Hindlimb muscle (tissue), 1 donor: ENCODE data around the gene RELT. TPM values are rescaled to one million over a fixed set of nuclear protein-coding genes. Genes with fewer than 3 reads are reported as not detected.

Experiments
- DNase-seq: peaks from one replicate; pipeline ENCODE4 v3.0.0-alpha.2; 2013
- polyA plus RNA-seq: library from polyadenylated mRNA; unstranded; fragments of 120-200 nt; gene quantifications from one replicate; pipeline ENCODE4 v1.2.1, GENCODE V29; 2013; ENCODE audit not compliant: insufficient read length

The RELT gene, protein sequence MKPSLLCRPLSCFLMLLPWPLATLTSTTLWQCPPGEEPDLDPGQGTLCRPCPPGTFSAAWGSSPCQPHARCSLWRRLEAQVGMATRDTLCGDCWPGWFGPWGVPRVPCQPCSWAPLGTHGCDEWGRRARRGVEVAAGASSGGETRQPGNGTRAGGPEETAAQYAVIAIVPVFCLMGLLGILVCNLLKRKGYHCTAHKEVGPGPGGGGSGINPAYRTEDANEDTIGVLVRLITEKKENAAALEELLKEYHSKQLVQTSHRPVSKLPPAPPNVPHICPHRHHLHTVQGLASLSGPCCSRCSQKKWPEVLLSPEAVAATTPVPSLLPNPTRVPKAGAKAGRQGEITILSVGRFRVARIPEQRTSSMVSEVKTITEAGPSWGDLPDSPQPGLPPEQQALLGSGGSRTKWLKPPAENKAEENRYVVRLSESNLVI
- 3.6 TPM for polyA plus RNA-seq

DNA sequence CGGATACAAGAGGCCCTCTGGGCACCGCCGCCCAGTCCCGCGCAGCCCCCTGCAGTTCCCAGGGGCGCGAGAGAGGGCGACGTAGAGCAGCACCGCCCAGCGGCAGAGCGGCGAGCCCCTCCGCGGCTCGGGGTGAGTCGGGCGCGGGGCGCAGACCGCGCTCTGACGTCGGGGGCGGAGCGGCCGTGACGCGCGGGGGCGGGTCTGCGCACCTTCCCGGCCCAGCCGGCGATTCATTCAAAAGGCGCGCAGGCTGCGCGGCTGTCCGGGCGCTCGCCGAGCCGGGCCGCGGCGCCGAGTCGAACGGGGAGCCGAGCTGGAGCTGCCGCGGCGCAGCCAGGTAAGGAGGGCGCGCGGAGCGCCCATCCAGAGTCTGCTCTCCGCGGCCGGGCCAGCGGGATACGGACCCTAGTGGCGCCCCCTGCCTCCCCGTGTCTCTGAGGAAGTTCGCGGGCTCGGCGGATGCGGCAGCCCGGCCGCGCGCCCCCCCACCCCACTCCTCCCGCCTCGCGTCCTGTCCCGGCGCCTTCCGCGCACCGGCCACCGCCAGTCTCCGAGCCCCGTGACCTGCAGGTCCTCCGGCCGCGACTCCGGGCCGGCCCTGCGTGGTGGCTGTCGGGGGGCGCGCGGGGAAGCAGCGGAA is at the start of gene RELT:
RELT (plus strand) TSS at position 240 of the 643 bp plus-strand sequence. CDS start 12,738 bp downstream, outside the sequence.
- peak; percentile 93 for DNase-seq

DNA sequence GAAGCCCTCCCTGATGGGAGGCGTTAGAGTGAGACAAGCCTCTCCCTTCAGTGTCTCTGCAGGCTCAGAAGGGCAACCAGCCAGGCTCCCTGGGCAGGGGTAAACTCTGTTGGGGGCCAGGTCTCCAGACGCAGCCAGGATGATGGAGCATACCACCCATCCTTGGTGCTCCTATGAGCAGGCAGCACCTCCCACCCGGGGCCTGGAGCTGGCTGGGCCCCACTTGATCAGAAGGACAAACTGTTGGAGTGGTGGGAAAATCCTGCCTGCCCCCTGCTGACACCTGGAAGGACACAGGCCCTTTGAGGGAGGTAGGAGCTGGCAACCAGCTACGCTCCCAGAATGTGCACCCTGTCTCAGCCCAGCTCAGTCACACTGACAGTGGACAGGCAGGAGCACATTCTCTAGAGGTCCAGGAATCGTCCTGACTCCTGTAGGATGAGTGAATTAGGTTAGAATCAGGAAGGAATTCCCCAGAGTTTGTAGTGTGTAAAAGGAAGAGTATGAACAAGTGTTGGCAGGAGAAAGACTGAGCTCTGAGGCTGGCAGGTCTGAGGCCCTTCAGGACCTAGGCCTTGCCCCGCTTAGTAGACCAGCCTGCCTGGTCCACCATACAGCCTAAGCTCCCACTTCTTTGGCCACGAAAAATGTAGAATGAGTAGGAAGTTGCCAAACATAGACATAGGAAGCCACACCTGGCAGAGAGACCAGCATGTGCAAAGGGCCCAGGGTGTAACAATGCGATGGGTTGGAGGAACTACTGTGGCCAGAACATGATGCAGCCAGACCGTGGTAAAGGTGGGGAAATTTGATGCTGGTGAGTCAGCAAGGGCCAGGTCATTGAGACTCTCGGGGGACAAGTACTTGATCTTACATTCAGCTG is 49.0 kb upstream of the RELT start:
- DNase-seq = no peak

DNA sequence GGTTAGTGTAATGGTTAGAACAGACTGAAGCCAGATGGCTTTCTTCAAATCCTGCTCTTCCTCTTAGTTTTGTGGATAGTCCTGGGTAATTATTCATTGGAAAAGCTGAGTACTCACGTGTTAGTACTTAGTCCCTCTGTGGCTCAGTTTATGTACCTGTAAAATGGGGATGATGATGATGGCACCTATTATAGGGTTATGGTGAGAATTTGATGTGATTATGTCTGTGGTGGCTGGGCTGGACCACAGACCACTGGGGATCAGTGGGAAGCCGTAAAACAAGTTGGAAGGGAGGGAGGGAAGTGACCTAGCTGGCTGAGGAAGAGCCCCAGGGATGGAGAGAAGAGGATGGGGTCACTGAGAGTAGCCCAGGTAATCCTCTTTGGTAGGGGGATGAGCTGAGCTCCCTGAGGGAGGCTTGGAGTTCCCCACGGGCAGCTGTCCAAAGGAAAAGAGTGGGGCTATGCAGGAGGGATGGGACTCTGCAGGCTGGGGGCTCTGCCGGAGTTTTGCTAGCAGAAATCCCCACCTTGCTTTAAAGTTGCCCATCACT is 48.3 kb upstream of the RELT start:
- no peak for DNase-seq

DNA sequence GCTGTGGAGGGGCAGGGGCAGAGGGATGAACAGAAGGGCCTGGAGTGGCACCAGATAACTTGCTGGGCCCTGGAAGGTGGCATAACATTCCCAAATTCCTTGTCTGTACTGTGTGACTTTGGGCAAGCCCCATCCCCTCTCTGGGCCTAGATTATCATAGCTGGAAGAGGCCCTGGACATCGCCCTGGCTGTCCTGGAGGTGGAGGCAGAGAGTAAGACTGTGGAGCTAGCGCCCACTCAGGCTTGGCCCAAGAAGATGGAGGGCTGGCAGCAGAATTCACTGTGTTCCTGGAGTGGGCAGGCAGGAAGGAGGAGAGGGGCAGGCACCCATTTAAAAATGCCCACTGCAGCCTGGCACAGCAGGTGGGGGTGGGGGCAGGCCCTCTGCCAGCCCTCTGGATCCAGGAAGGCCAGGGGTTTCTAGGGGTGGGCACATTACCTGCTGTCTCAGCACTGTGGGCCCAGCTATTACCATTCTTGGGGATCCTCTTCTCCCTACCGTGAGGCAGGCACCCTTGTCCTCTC is 45.6 kb upstream of the RELT start:
- DNase-seq = no peak

DNA sequence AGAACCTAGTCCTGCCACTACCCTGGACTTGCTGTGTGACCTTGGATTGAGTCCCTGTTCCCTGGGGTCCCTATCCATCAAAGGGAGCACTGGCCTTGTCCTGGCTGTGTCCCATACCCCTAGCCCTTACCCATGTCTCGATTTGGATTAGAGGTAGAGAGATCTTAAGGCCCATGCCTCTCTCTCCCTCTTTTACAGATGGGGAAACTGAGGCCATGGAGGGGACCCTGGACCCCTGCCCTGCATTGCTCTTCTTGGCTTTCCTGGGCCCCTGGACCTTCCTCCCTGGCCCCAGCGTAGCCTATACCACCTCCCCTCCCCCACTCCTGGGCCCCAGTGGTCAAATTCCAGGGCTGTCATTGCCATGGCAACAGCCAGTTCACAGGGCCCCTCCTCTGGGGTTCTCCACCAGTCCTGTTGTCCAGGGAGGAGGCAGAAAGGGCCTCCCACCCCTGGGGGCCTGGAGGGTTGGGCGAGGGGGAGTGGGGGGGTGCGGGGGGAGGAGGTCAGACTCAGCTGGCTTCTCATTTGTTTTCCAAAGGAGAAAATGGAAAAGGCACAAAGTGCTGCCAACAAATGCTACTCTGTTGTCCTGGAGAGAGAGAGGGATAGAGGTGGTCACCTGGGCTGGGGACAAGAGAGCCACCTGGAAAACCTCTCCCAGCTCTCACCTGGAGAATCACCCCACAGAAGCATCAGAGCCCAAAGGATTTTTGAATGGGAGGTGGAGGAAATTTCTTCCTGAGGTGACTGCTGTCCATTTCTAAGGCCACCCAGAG is 44.9 kb upstream of the RELT start:
- no peak for DNase-seq

DNA sequence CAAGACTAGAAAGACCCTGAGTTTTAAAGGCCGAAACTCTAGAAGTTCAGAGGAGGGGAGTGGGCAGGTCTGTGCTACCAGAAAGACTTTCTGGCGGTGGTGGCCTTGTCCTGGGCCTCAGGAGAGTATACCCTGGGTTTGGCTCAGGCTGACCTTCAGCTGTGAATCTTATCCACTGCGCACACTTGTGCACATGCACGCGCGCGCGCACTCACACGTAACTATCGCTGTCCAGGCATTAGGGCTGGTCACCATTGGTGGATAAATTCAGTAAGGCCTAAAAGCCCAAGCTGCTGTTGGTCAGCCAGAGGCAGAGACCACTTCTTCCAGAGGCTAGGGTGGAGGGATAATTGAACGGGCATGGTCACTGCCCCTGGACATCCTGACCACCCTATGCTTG is 43.0 kb upstream of the RELT start:
- DNase-seq = no peak

DNA sequence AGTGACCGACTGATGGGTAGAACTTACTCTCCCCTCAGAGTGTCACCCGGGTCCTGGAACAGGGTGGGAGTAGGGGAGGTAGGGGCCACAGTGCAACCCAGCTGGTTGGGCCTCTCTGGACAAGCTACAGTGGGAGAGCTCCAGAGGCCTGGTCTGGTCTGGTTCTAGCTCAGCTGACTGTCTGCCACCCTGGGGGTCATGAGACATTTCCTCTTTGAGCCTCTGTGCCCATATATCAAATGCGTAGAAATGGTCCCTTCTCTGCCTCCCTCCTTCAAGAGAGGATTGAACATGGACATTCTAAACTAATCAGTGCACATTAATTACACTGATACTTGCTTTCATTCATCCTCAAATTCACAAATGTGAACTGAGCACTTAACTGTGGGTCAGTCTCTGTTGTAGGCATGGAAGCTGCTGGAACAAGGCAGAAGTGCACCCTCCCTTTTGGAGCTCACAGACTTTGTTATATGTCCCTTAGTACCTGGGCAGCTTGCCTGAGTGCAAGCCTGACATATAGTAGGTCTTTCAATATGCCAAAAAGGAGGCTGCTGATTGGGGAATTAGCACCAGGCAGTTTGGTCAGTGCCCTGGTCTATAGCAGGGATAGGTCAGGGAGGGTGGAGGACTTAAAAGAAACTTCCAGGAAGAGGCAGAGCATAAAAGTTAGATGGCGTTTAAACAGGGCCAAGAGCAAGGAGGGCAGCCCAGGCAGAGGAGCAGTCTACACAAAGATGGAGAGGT is 42.4 kb upstream of the RELT start:
- no peak for DNase-seq

DNA sequence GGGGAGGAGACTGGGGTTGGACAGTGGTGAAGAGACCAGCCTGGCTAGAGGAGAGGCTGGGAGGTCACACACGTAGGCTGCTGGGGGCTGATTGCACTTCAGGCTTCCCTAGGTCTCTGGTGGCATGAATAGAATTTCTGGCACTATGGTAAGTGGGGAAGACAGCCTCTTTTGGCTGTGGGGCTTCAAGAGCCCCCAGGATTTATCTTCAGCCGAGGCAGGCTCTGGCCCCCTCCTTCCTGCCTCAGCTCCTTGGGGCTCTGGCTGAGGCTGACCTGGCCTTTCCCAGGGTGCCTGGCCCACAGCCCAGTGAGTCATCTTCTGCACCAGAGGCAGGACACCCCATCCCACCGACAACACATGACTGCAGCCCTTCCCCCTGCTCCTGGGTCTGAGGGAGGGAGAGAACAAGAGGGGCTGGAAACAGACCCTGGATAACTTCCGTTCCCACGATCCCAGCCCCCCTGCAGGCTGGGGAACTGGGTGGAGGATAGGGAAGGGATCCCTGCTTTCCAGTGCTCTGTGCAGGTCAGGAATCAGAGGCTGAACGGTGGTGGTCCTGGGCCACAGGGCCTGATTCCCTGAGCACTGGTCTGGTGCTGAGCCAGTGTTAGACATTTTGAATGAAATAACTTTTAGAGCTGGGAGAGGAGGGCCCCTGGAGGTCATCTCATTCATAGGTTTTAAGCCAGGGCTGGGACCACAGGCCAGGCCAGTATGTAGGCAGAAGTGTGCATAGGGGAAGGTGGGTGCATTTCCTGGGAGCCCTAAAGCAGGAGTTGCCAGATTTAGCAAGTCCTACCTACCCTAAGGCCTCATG is 41.6 kb upstream of the RELT start:
- peak; percentile 81 for DNase-seq

DNA sequence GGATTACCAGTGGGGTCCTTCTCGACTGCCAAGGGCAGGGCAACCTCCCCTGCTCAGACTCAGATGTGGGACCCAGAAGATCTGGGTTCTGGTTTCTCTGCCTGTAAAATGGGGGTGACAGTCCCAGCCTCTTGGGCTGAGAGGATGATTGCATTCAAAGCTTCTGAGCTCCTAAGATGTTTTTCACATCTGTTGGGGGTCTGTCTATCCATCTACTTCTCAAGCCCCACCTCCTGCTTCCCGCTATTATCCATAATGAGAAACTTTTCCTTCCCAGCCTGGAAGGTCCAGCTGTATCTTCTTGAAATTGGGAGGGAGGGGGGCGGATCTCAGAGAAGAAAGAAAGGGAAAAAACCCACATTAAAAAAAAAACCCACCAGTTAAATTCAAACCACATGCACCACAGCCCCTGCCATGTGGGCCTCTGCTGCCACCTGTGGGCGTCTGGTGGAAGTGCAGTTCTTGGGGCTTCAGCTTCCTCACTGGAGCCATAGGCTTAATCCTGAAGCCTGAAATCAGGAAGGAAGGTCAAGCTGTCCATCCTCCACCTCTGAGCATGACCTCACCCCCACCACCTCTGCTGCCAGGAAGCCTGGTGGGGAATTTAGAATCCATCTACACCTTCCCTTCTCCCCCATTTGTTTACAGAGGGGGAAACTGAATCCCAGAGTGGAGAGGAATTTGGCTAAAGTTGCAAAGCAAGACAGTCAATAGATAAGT is 40.8 kb upstream of the RELT start:
- peak; percentile 89 for DNase-seq

DNA sequence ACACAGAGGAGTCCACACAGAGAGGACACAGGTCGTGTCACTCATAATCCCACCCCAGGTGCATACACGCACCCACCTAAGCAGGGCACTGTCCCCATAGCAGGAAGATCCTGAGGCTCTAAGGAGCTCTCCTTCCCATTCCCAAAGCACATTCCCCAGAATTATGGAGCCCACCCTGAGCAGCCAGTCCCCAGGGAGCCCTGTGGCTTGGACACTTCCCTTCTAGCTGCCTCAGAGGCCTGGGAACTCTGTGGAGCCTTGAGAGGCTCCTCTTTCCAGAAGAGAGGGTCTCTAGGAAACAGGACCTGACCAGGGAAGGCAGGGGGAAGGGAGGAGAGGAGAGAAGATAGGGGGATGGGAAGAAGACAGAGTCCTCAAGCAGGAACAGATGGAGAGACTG is 38.4 kb upstream of the RELT start:
- DNase-seq = no peak

DNA sequence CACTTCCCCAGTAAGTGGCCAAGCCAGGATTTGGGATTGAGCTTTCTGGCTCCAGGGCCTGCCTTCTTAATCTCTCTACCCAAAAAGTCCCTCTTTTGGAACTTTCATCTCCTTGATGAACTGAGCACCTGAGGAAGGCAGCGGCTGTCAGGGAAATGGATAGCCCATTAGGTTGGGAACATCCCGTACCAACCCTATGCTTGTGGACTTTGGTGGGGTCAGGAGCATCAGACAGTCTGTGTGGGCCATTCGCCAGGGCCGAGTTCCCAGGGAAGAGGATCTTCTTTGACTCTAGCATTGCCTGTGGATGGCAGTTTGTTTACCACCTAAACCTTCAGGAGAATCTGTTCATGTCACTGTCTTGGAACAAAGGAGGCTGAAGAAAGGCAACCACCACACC is 37.9 kb upstream of the RELT start:
- DNase-seq = no peak

DNA sequence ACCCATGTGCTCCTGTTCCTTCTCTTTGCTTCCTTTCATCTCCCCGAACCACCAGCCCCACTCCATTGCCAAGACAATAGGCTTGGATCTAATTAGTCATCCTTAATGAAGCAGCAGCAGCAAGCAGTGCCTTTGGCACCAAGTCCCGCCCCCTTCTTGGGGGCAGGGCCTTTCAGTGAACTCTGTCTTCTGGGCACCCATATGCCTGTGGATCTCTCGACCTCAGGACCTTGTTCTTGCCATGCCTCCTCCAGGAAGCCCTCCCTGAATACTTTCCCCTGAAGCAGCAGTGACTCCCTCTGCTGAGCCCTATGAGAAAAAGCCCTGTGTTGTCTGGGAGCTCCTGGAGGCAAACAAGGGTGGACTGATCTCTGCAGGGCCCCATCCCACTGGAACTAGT is 36.0 kb upstream of the RELT start:
- no peak for DNase-seq

DNA sequence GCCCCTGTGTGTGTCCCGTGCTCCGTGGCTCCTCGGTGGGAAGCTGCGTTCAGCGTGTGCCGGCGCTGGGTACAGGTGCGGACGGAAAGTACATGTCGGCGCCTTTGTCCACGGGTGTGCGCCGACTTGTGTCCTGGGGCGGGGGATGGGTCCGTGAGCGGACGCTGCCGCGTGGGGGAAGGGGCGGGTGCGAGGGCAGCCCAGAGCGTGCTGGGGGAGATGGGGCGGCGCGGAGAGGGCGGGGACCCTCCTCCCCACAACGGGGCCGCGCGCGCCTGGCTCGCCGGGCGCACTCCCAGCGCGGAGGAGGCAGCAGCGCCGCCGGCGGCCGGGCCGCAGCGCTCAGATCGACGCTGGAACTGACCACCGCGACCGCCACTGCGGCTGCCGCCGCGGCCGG is 33.6 kb upstream of the RELT start:
- no peak for DNase-seq

DNA sequence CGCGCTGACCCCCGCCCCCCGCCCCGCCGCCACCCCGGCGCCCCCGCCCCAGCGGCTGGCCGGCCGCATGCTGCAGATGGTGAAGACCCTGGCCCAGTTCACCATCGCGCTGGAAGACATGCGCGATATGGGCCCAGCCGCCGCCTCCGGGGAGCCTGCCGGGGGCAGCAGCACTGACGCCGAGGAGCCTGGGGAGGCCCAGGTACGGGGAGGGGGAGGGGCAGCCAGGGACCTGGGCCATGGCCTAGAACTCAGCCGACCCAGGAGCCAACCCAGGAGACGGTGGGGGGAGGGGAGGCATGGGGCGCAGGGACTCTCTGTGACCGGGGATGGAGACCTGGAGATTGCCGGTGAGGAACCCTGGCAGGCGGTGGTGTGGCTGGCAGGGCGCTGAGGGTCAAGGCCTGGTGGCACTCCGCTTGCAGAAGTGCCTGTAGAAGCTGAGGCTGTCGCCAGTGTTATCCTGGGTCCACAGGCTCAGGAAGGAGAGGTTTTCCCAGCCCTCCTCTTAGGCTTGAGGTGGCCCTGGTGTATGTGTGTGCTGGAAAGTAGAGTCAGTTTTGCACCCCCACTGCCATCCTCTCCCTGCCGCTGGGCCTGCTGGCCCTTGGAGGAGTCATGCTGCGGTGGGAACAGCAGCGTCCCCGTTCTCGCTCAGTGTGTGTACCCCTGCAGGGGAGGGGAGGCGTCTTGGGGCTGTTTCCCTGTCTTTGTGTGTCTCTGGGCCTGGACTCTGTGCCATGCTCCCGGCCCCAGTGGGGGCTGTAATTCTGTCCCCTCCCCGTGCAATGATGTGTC is 32.9 kb upstream of the RELT start:
- no peak for DNase-seq

DNA sequence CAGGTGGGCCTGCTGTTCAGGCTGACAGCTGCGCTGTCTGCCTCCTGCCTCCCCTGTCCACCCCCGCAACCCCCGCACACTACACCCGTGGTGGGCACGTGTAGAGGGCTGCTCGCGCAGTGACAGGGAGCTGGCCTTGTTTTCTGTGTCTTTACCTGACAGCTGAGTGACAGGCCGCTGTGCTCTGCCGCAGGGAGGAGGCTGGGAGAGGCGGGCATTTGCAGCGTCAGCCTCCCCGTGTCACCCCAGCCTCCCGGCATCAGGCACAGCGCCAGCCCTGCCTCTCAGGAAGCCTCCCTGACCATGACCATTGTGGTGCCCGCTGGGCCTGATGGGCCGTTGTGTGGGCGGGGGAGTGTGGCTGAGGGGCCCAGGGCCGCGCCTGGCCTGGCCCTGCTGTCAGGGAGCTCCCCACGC is 32.0 kb upstream of the RELT start:
- no peak for DNase-seq

DNA sequence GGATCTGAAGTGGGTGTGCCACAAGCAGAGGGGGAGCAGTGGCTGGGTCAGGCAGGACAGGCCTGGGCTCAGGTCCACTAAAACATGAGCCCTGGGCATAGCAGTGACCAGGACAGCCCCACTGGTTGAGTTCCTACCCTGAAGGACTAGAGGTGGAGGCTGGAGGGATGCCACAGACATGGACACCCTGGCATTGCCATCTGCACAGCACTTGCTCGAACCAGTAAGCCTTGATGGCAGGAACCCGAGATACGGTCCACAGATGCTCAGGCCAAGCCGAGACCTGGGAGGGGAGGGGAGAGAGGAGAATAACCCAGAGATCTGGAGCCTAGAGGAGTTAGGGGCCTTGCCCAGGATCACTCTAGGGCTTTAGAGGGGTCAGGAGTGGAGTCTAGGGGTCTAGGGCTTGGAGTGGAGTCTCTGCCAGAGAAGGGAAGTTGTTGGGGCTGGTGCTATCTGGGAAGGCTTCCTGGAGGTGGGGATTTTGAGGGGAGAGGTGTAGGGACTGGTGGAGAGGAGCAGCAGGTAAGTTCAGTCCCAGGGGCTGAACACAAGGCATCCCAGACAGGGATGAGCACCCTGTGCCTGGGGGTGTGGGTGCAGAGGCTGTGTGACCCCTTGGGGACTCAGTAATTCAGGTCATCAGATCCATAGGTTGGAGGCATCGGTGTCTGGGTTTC is 30.6 kb upstream of the RELT start:
- DNase-seq = no peak

DNA sequence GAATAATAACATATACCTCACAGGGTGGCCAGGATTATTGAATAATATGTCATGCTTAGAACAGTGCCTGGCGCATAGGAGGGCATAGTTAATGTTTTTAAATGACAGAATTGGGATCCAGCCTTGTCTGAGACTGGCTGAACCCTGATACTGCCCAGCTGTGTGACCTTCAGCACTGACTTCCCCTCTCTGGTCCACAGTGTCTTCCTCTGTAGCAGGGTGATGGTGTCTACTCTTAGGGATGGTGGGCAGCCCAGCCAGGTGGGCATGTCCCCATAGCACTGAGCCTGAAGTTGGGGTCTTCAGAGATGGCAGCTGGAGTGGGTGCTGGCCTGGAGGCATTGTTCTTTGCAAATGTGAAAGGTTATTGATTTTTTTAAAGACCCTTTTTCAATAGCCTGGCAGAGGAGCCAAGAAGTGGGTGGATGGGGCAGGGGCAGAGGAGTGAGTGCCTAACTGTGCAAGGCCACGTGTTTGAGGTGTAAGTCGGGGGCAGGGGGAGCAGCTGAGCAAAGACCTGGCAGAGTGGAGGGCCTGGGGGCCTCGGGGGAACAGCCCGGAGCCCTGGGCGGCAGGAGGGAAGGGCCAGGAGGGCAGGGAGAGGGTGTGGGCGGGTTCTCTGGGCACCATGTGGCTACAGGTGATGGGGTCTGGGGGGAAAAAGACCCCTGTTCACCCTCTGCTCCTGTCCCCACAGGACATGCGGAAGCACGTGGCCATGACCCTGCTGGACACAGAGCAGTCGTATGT is 29.8 kb upstream of the RELT start:
- no peak for DNase-seq
